GM10266 (cell line): Measurements from ENCODE around the gene ACLY.

ENCODE experiments used
- DNase-seq: peaks from one replicate; pipeline ENCODE4 v3.0.0; 2012; ENCODE audit errors: extremely low spot score
- CTCF ChIP-seq: IDR thresholded peaks from 2 replicates; pipeline ENCODE4 v1.5.1; 2012; ENCODE audit warnings: mild to moderate bottlenecking, low read depth; ENCODE audit not compliant: control insufficient read depth, insufficient read depth; ENCODE audit errors: missing control alignments

Gene ACLY

GRCh38 chr17:41917192-41917591 is 1.6 kb downstream of the ACLY start:
- no peak for DNase-seq
- no peak for TF ChIP-seq CTCF

GRCh38 chr17:41915566-41915965 is 3.2 kb downstream of the ACLY start:
- TF ChIP-seq CTCF = no peak
- no peak for DNase-seq

- DNase-seq = no peak
- no peak for TF ChIP-seq CTCF
Measured at GRCh38 chr17:41915020-41915419, 3.7 kb downstream of the ACLY start.

GRCh38 chr17:41914358-41914766 is 4.4 kb downstream of the ACLY start:
- TF ChIP-seq CTCF = no peak
- DNase-seq = no peak

GRCh38 chr17:41913798-41914197 is 5.0 kb downstream of the ACLY start:
- TF ChIP-seq CTCF = no peak

GRCh38 chr17:41912925-41913324 is 5.8 kb downstream of the ACLY start:
- no peak for DNase-seq
- no peak for TF ChIP-seq CTCF

More at GRCh38 chr17:41913798-41914197, 5.0 kb downstream of the ACLY start:
- no peak for DNase-seq

GRCh38 chr17:41910701-41911391 is 7.9 kb downstream of the ACLY start:
- TF ChIP-seq CTCF = no peak
- DNase-seq = no peak
